PC-3 (cell line): ENCODE results near the gene FEM1A. TPM values are rescaled to one million over a fixed set of nuclear protein-coding genes. Genes with fewer than 3 reads are reported as not detected.

ENCODE experiments used
- ATAC-seq: fragments of 200-7000 bp; cut with Tn5 transposase; 2 replicates; pipeline ENCODE4 v1.9.1; 2020; ENCODE audit warnings: mild to moderate bottlenecking, moderate library complexity
- BruUV-seq: library from RNA; stranded (reverse); fragments of 400-500 nt; replicated peaks from 2 replicates; lab custom pipeline; 2021; lab: Mats Ljungman, UMichigan
- CTCF ChIA-PET: fragments of 300-600 bp; sonication (Branson Sonifier 250); formaldehyde crosslinking; loops from one replicate; lab custom pipeline; 2022; ENCODE audit warnings: antibody characterized with exemption; lab: Charles Lee
- POLR2A ChIA-PET: fragments of 300-600 bp; sonication (Branson Sonifier 250); formaldehyde crosslinking; loops from one replicate; lab custom pipeline; 2022; ENCODE audit warnings: antibody characterized with exemption; ENCODE audit not compliant: unreplicated experiment; lab: Charles Lee
- DNase-seq: peaks from one replicate; pipeline ENCODE4 v3.0.0-alpha.2; 2015
- H2AFZ ChIP-seq: fragments of 300-600 bp; sonication (generic); 2 replicates; pipeline ENCODE4 v1.6.0; 2016; ENCODE audit warnings: antibody characterized with exemption, low read length
- H3F3A ChIP-seq: fragments of 300-600 bp; sonication (generic); one replicate; pipeline ENCODE4 v1.6.0; 2017; ENCODE audit warnings: antibody characterized with exemption, low read length, control low read depth, mild to moderate bottlenecking; ENCODE audit not compliant: unreplicated experiment
- H3K27ac ChIP-seq: fragments of 300-600 bp; sonication (generic); 2 replicates; pipeline ENCODE4 v1.5.1; 2016; ENCODE audit warnings: mild to moderate bottlenecking, low read length
- H3K27me3 ChIP-seq: fragments of 300-600 bp; sonication (generic); 2 replicates; pipeline ENCODE4 v1.6.1; 2016; ENCODE audit warnings: low read length, mixed read lengths
- H3K36me3 ChIP-seq: fragments of 300-600 bp; sonication (generic); 2 replicates; pipeline ENCODE4 v1.6.1; 2016; ENCODE audit warnings: low read depth, mixed run types, low read length, mixed read lengths
- H3K4me1 ChIP-seq: fragments of 300-600 bp; sonication (generic); 2 replicates; pipeline ENCODE4 v1.5.1; 2016; ENCODE audit warnings: low read length; ENCODE audit not compliant: insufficient read depth
- H3K4me2 ChIP-seq: fragments of 300-600 bp; sonication (generic); 2 replicates; pipeline ENCODE4 v1.6.0; 2016; ENCODE audit warnings: low read length
- H3K4me3 ChIP-seq: fragments of 300-600 bp; sonication (generic); 2 replicates; pipeline ENCODE4 v1.5.1; 2016; ENCODE audit warnings: mild to moderate bottlenecking, low read length, mixed read lengths
- H3K79me2 ChIP-seq: fragments of 300-600 bp; sonication (generic); 2 replicates; pipeline ENCODE4 v1.6.1; 2017; ENCODE audit warnings: low read length, mixed read lengths
- H3K9ac ChIP-seq: fragments of 300-600 bp; sonication (generic); 2 replicates; pipeline ENCODE4 v1.6.0; 2016; ENCODE audit warnings: mild to moderate bottlenecking, low read length
- H3K9me2 ChIP-seq: fragments of 300-600 bp; sonication (generic); replicated peaks from 2 replicates; pipeline ENCODE4 v1.6.1; 2016; ENCODE audit warnings: mixed run types, low read length, mixed read lengths
- H3K9me3 ChIP-seq: fragments of 300-600 bp; sonication (generic); 2 replicates; pipeline ENCODE4 v1.6.1; 2016; ENCODE audit warnings: low read length, mixed read lengths
- H4K20me1 ChIP-seq: fragments of 300-600 bp; sonication (generic); 2 replicates; pipeline ENCODE4 v1.6.1; 2016; ENCODE audit warnings: low read length, mixed read lengths
- EZH2 ChIP-seq: fragments of 300-600 bp; sonication (generic); IDR thresholded peaks from one replicate; pipeline ENCODE4 v1.6.1; 2017; ENCODE audit warnings: antibody characterized with exemption, mild to moderate bottlenecking, low read length; ENCODE audit not compliant: unreplicated experiment
- EZH2phosphoT487 ChIP-seq: fragments of 300-600 bp; sonication (generic); IDR thresholded peaks from 2 replicates; pipeline ENCODE4 v1.6.1; 2018; ENCODE audit warnings: mild to moderate bottlenecking, antibody characterized with exemption, low read length, borderline replicate concordance
- intact Hi-C: fragments of 100-400 bp; cut with micrococcal nuclease; formaldehyde crosslinking; loops from 2 replicates; pipeline ENCODE4 v1.9.0; 2023
- total RNA-seq: library from RNA; depleted of rRNA; stranded (reverse); fragments of >200 nt; gene quantifications from 2 replicates; pipeline ENCODE4 v1.2.3, GENCODE V29; 2014
- TF ChIP-seq, protein P1 (sequence below): fragments of 300-600 bp; sonication (generic); conservative IDR thresholded peaks from 2 replicates; pipeline ENCODE4 v1.5.1; 2017; ENCODE audit warnings: antibody characterized with exemption, low read depth, mild to moderate bottlenecking, low read length

The FEM1A gene
- total RNA-seq, 1 experiment from 2014 or later: 28.1 TPM

DNA sequence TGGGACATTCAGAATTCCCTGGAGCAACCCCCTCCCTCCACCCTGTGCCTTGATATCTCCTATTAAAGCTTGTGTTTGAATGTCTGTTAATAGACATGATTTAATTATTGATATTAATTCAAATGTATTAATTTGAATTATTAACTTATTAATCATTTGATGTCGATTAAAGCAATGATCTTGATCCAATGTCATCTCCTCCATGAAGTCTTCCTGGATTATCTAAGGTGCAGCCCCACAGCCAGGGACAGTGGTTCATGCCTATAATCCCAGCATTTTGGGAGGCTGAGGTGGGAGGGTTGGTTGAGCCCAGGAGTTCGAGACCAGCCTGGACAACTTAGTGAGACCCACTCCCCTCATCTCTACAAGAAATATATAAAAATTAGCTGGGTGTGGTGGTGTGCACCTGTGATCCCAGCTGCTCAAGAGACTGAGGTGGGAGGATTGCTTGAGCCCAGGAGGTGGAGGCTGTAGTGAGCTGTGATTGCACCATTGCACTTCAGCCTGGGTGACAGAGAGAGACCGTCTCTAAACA, 9.6 kb downstream of the FEM1A start:
- ATAC-seq (no peak), DNase-seq (no peak)
- H3K4me3 ChIP-seq: no peak overlapping the region
- intact Hi-C loops: no loop called here
- H3K4me1 ChIP-seq: peaks cover 14% of the 10 kb centered on the region
- H2AFZ ChIP-seq: no peak overlapping the region
- no peak overlapping the region for H3K9ac ChIP-seq
- peaks cover 3% of the 10 kb centered on the region for H3F3A ChIP-seq
- peaks cover 14% of the 10 kb centered on the region for H3K79me2 ChIP-seq
- TF ChIP-seq EZH2: no peak
- TF ChIP-seq, protein P1, sequence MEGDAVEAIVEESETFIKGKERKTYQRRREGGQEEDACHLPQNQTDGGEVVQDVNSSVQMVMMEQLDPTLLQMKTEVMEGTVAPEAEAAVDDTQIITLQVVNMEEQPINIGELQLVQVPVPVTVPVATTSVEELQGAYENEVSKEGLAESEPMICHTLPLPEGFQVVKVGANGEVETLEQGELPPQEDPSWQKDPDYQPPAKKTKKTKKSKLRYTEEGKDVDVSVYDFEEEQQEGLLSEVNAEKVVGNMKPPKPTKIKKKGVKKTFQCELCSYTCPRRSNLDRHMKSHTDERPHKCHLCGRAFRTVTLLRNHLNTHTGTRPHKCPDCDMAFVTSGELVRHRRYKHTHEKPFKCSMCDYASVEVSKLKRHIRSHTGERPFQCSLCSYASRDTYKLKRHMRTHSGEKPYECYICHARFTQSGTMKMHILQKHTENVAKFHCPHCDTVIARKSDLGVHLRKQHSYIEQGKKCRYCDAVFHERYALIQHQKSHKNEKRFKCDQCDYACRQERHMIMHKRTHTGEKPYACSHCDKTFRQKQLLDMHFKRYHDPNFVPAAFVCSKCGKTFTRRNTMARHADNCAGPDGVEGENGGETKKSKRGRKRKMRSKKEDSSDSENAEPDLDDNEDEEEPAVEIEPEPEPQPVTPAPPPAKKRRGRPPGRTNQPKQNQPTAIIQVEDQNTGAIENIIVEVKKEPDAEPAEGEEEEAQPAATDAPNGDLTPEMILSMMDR: no peak
- TF ChIP-seq EZH2phosphoT487: no peak
- H3K9me2 ChIP-seq: no peaks in the 10 kb centered on the region
- BruUV-seq: no TSS peak
- H3K27ac ChIP-seq: no peak overlapping the region
- CTCF ChIA-PET: no interaction called here
- peaks cover 8% of the 10 kb centered on the region; the same call in 1 of the 2 replicates for H3K36me3 ChIP-seq
- H3K27me3 ChIP-seq: no peaks in the 10 kb centered on the region
- H3K9me3 ChIP-seq: no peaks in the 10 kb centered on the region
- 0 out of 2 replicates have a peak, but pooled peaks cover 5% of the 10 kb centered on the region for H4K20me1 ChIP-seq
- peak overlapping the region; percentile 74 for H3K4me2 ChIP-seq
- POLR2A ChIA-PET: interaction anchor here (0.7 kb wide), 1 partner anchor 10 kb away, joined by 7 read pairs; no protein-coding TSS in a partner anchor

DNA sequence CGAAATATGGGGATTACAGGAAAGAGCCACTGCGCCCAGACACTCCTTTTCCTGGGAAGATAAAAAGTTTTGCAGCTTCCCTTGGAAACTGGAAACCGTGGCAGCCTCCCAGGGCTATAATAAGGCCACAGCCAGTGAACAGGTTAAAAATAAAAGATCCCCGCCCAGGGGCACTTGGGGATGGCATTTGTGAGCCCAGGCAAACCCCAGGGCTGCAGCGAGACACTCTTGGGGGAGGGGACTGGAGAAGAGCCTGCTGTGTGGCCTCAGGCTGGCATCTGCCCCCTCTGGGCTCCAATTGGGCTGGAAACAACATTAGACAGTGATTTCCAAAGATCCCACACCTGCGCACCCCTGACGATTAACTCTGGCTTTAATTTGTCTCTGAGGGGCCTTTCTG, 11.2 kb downstream of the FEM1A start:
- Histone ChIP-seq H3K4me3 (no peak overlapping the region), H3K4me2 (no peak overlapping the region), H3K27ac (no peak overlapping the region), H3K9me2 (no peaks in the 10 kb centered on the region), H4K20me1 (no peaks in the 10 kb centered on the region), H3K9me3 (no peaks in the 10 kb centered on the region), H3K4me1 (peaks cover 14% of the 10 kb centered on the region), H3K79me2 (peaks cover under 1% of the 10 kb centered on the region; the same call in 1 of the 2 replicates), H3K27me3 (no peaks in the 10 kb centered on the region), H2AFZ (no peak overlapping the region), H3K9ac (no peak overlapping the region), H3F3A (peaks cover 3% of the 10 kb centered on the region), H3K36me3 (no peaks in the 10 kb centered on the region)
- CTCF ChIA-PET: interaction anchor here (0.5 kb wide), 1 partner anchor 43 kb away, joined by 3 read pairs; no protein-coding TSS in a partner anchor
- TF ChIP-seq, protein P1: no peak
- TF ChIP-seq EZH2phosphoT487: no peak
- TF ChIP-seq EZH2: no peak
- ATAC-seq (no peak), DNase-seq (no peak)
- intact Hi-C loops: no loop called here
- no TSS peak for BruUV-seq
- POLR2A ChIA-PET: no interaction called here
